ENCODE data around the gene MSL3B.

- no peak for TF ChIP-seq CTCF (IDR thresholded peaks at IDR 0.05; ENCODE audit: low read depth, low read length)
- TF ChIP-seq, protein P1, sequence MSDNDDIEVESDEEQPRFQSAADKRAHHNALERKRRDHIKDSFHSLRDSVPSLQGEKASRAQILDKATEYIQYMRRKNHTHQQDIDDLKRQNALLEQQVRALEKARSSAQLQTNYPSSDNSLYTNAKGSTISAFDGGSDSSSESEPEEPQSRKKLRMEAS (IDR thresholded peaks at IDR 0.05; ENCODE audit: low read depth, low read length): no peak
Measured at GRCh38 chr2:233822781-233823730, 45.1 kb downstream of the MSL3B start.
